Stomach (tissue), 9 donors: Measurements from ENCODE around the gene BRD3. TPM values are rescaled to one million over a fixed set of nuclear protein-coding genes. Genes with fewer than 3 reads are reported as not detected.

Experiments
- DNase-seq, 2 donors: peaks; one replicate each; pipeline versions ENCODE4 v3.0.0 to v3.0.0-alpha.2; 2013 to 2019
- H3K27ac ChIP-seq, 5 donors: fragments of 200-600 bp in 4 of 5; sonication (generic) in 4 of 5; one replicate each; pipeline ENCODE4 v1.5.1; 2013 to 2019; ENCODE audit warnings: mild to moderate bottlenecking in 1 of 5, moderate library complexity in 1 of 5
- H3K27me3 ChIP-seq, 3 donors: fragments of 200-600 bp; sonication (generic); one replicate each; pipeline ENCODE4 v1.5.1; 2017 to 2019; ENCODE audit warnings: mixed run types in 1 of 3
- H3K36me3 ChIP-seq, 4 donors: fragments of 200-600 bp; sonication (generic); 1 replicate in 3 of 4; 2 replicates in 1 of 4; pipeline ENCODE4 v1.5.1; 2016 to 2019
- H3K4me1 ChIP-seq, 4 donors: fragments of 200-600 bp; sonication (generic); one replicate each; pipeline ENCODE4 v1.5.1; 2016 to 2019
- H3K4me3 ChIP-seq, 4 donors: fragments of 200-600 bp; sonication (generic) in 3 of 4; one replicate each; pipeline ENCODE4 v1.5.1; 2016 to 2019; ENCODE audit warnings: mild to moderate bottlenecking in 1 of 4
- H3K9me3 ChIP-seq, 4 donors: fragments of 200-600 bp; sonication (generic); one replicate each; pipeline ENCODE4 v1.5.1; 2016 to 2019
- CTCF ChIP-seq, 7 experiments: fragments of 450-650 bp in 4 of 7; fragments of 200-600 bp in 3 of 7; sonication (generic) in 3 of 7; IDR thresholded peaks; one replicate each; pipeline ENCODE4 v1.5.1; 2016 to 2019; ENCODE audit warnings: antibody characterized with exemption in 7 of 7, control low read depth in 2 of 7, mild to moderate bottlenecking in 1 of 7
- EP300 ChIP-seq: sonication (generic); formaldehyde crosslinking; IDR thresholded peaks from one replicate; pipeline ENCODE4 v1.6.1; 2017; ENCODE audit warnings: antibody characterized with exemption
- POLR2A ChIP-seq, 4 donors: fragments of 450-650 bp; IDR thresholded peaks; one replicate each; pipeline ENCODE4 v1.6.1; 2016; ENCODE audit warnings: antibody characterized with exemption in 4 of 4, control low read depth in 2 of 4, mild to moderate bottlenecking in 1 of 4, moderate library complexity in 1 of 4
- POLR2AphosphoS5 ChIP-seq, 3 donors: sonication (generic); formaldehyde crosslinking; IDR thresholded peaks; one replicate each; pipeline ENCODE4 v1.6.1; 2016; ENCODE audit warnings: antibody characterized with exemption in 3 of 3
- WGBS, 5 donors: extraction: QIAGEN DNeasy Blood & Tissue Kit in 3 of 5; methylation state at CpG; one replicate each; pipeline versions ENCODE4 v1.1.5 to v1.1.7; 2013 to 2018; 5-methylcytosine and 5-hydroxymethylcytosine counted together
- intact Hi-C: fragments of 100-400 bp; cut with DNase I; formaldehyde crosslinking; loops from one replicate; pipeline ENCODE4 v1.15.1; 2023; ENCODE audit warnings: low total_unique reads
- polyA plus RNA-seq, 3 donors: library from polyadenylated mRNA; stranded (reverse); fragments of 200-250 nt; gene quantifications; one replicate each; pipeline ENCODE4 v1.2.3, GENCODE V29; 2013
- total RNA-seq, 5 donors: library from RNA; depleted of rRNA; stranded (reverse); fragments of >200 nt; gene quantifications; one replicate each; pipeline versions ENCODE4 v1.1.0 to v1.2.3, GENCODE V29; 2014 to 2016
- donor health status: healthy with polysubstance abuse.
- donor health status: Bipolar disorder and iron deficiency.
- donor health status: healthy.

Gene BRD3
- total and polyA plus RNA-seq, 8 donors: 6.4 to 29.0 (median 16.7) TPM

- DNase-seq: no peak
- intact Hi-C loops: no loop called here
- Histone ChIP-seq H3K36me3 (no peaks in the 10 kb centered on the region), H3K9me3 (no peaks in the 10 kb centered on the region), H3K27me3 (no peaks in the 10 kb centered on the region), H3K27ac (no peak overlapping the region), H3K4me1 (peaks cover 17 to 50% (median 32%) of the 10 kb centered on the region in 4 donors), H3K4me3 (no peak overlapping the region)
- 90 to 96% (median 90%) methylated on average over 13 to 14 of the region's 14 CpGs for WGBS, 5 donors
- no peak for TF ChIP-seq POLR2AphosphoS5 (IDR thresholded peaks at IDR 0.05)
- TF ChIP-seq CTCF (IDR thresholded peaks at IDR 0.05): no peak
- no peak for TF ChIP-seq POLR2A (IDR thresholded peaks at IDR 0.05)
- no peak for TF ChIP-seq EP300
Observed at GRCh38 chr9:133981589-133981957, 86.3 kb downstream of the BRD3 start.

DNA sequence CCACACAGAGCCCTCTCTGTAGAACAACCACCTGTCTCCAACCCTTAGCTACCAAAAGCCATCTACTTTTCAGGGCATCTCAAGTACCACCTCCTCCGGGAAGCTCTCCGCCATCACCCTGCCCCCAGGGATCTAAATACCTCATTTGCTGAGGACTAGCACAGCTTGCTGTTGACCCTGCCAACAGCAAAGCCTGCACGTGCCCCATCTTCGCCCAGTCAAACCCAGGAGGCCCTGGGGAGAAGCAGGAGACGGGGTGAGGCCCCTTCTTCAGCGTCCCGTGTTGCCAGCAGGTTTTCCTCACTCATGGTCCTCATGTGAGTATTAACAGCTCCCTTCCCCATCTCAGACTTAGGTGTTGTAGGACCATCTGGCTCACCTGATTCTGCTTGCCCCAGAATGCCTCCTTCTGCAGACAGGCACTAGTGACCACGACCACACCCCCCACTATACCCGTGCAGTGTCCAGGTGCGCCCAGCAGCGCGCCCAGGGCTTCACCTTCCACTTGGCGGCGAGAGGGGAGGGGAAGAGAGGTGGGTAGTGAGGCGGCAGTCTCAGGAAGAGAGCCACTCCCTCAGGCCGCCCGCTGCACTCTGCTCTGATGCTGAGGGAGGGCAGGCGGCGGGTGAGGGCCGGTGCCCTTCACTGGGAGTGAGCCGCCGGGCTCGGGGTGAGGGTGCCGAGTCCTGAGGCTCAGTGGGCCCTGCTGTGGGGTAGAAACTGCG lies 86.8 kb downstream of the BRD3 start:
- H3K9me3 ChIP-seq: no peaks in the 10 kb centered on the region
- TF ChIP-seq POLR2A (IDR thresholded peaks at IDR 0.05): no peak
- TF ChIP-seq CTCF (IDR thresholded peaks at IDR 0.05): no peak
- TF ChIP-seq POLR2AphosphoS5 (IDR thresholded peaks at IDR 0.05): no peak
- no peak for TF ChIP-seq EP300
- H3K4me1 ChIP-seq: peaks cover 17 to 52% (median 34%) of the 10 kb centered on the region in 4 donors
- intact Hi-C loops: no loop called here
- no peak overlapping the region for H3K27ac ChIP-seq
- H3K4me3 ChIP-seq: no peak overlapping the region
- WGBS, 5 donors: 63 to 81% (median 69%) methylated on average over 19 to 25 of the region's 25 CpGs
- H3K36me3 ChIP-seq: no peaks in the 10 kb centered on the region
- no peaks in the 10 kb centered on the region for H3K27me3 ChIP-seq
- no peak for DNase-seq

Other genes with a start within 250 kb of the BRD3 start
- gene VAV2, start 75.7 kb downstream of the BRD3 start, total RNA-seq: 10 to 100 TPM in 2 of 5 donors, 1 to 10 TPM in 3; 4.1 to 14.2 (median 6.7) TPM
- gene VAV2, start 75.7 kb downstream of the BRD3 start, polyA plus RNA-seq: 1 to 10 TPM; 4.1 to 7.8 (median 7.3) TPM
- 10 to 100 TPM in 1 of 5 donors, 1 to 10 TPM in 3, not detected in 1; 2.4 to 12.0 (median 4.4) TPM for gene BRD3OS, start 42.5 kb downstream of the BRD3 start, total RNA-seq
- 1 to 10 TPM; 4.7 to 9.0 (median 8.2) TPM for gene BRD3OS, start 42.5 kb downstream of the BRD3 start, polyA plus RNA-seq
- gene WDR5, start 68.1 kb upstream of the BRD3 start, total RNA-seq: 10 to 100 TPM in 3 of 5 donors, 1 to 10 TPM in 2; 2.3 to 20.0 (median 13.6) TPM
- gene WDR5, start 68.1 kb upstream of the BRD3 start, polyA plus RNA-seq: 10 to 100 TPM; 12.4 to 22.3 (median 18.4) TPM
- not detected for gene RNU6ATAC, start 96.5 kb upstream of the BRD3 start, total RNA-seq
- gene RNU6ATAC, start 96.5 kb upstream of the BRD3 start, polyA plus RNA-seq: not detected